ENCODE data around the gene SULF2.

GRCh38 chr20:47698142-47698541, 87.1 kb downstream of the SULF2 start:
- TF ChIP-seq CTCF (IDR thresholded peaks at IDR 0.05) (no peak), EZH2 (IDR thresholded peaks at IDR 0.05; ENCODE audit: borderline replicate concordance, insufficient read depth, low read depth, low read length, poor library complexity, severe bottlenecking) (no peak)
